Stimulated activated naive CD8-positive, alpha-beta T cell treated with anti-CD3 and anti-CD28 coated beads, Interleukin-15, Interleukin-2, amounts not matched to agents 100 ng/mL and 50 ng/mL, for 24 hours (primary cell): ENCODE data around the gene GNB5.
"Not testable (repeated sequence)": the region's sequence is repeated elsewhere in the genome, so short reads cannot be mapped to it uniquely, and the experiment has no call there.

ENCODE experiments used
- H3K27ac Mint-ChIP-seq: one replicate; pipeline ENCODE4 v1.8.0; 2021; ENCODE audit warnings: mild to moderate bottlenecking, mixed read lengths
- H3K27me3 Mint-ChIP-seq: one replicate; pipeline ENCODE4 v1.8.0; 2021; ENCODE audit warnings: mixed read lengths
- H3K36me3 Mint-ChIP-seq: one replicate; pipeline ENCODE4 v1.8.0; 2021; ENCODE audit warnings: low read depth, mixed read lengths
- H3K4me1 Mint-ChIP-seq: one replicate; pipeline ENCODE4 v1.8.0; 2021; ENCODE audit warnings: low read depth, mixed read lengths
- H3K4me3 Mint-ChIP-seq: one replicate; pipeline ENCODE4 v1.8.0; 2021; ENCODE audit warnings: mild to moderate bottlenecking, mixed read lengths
- H3K9me3 Mint-ChIP-seq: one replicate; pipeline ENCODE4 v1.8.0; 2021; ENCODE audit warnings: mixed read lengths

Gene GNB5

DNA sequence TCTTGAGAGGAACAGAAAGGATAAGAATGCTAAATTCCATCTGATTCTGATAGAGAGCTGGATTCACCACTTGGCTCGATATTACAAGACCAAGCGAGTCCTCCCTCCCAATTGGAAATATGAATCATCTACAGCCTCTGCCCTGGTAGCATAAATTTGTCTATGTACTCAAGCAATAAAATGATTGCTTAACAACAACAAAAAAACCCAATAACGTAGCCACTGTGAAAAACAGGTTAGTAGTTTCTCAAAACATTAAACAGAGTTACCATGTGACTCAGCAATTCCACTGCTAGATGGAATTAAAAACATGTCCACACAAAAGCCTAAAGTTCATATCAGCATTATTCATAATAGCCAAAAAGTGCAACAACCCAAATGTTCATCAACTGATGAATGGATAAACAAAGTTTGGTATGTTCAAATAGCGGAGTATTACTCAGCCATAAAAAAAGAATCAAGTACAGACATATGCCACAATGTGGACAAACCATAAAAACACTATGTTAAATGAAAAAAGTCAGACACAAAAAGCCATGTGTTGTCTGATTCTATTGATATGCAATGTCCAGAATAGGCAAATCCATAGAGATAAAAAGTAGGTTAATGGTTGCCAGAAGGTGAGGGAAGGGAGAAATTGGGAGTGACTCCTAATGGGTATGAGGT is 95.5 kb downstream of the GNB5 start:
- no peak overlapping the region for H3K27ac Mint-ChIP-seq
- no peaks in the 10 kb centered on the region for H3K27me3 Mint-ChIP-seq
- H3K36me3 Mint-ChIP-seq: no peaks in the 10 kb centered on the region
- H3K4me1 Mint-ChIP-seq: no peaks in the 10 kb centered on the region
- H3K9me3 Mint-ChIP-seq: no peaks in the 10 kb centered on the region
- no peak overlapping the region for H3K4me3 Mint-ChIP-seq

DNA sequence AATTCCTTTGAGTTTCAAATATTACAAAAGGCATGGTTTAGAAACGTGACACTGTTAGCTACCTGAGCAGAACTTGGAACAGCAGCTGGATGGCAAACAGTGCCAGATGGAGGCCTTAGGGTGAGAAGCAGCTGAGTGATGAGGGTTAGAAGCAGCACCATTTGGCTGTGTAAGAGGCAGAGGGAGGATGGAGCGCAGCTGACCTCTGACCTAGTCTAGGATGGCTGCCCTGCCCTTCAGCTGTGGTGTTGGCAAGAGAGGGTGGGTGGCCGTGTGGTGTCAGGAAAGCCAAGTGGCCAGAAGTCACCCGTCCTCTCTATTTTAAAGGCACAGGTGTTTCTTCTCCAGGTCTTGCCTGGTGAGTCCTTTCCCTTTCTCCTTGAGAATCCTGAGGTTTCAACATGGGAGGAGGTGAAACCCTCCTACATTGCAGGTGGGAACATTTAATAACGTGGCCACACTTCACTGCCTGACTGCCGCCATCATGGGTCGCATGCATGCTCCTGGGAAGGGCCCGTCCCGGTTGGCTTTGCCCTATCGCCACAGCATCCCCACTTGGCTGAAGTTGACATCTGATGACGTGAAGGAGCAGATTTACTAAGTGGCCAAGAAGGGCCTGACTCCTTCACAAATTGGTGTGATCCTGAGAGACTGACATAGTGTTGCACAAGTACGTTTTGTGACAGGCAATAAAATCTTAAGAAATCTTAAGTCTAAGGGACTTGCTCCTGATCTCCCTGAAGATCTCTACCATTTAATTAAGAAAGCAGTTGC is 96.2 kb downstream of the GNB5 start:
- Mint-ChIP-seq H3K27ac (no peak overlapping the region), H3K4me1 (no peaks in the 10 kb centered on the region), H3K36me3 (peaks cover 3% of the 10 kb centered on the region), H3K9me3 (peaks cover 4% of the 10 kb centered on the region), H3K27me3 (no peaks in the 10 kb centered on the region), H3K4me3 (no peak overlapping the region)

DNA sequence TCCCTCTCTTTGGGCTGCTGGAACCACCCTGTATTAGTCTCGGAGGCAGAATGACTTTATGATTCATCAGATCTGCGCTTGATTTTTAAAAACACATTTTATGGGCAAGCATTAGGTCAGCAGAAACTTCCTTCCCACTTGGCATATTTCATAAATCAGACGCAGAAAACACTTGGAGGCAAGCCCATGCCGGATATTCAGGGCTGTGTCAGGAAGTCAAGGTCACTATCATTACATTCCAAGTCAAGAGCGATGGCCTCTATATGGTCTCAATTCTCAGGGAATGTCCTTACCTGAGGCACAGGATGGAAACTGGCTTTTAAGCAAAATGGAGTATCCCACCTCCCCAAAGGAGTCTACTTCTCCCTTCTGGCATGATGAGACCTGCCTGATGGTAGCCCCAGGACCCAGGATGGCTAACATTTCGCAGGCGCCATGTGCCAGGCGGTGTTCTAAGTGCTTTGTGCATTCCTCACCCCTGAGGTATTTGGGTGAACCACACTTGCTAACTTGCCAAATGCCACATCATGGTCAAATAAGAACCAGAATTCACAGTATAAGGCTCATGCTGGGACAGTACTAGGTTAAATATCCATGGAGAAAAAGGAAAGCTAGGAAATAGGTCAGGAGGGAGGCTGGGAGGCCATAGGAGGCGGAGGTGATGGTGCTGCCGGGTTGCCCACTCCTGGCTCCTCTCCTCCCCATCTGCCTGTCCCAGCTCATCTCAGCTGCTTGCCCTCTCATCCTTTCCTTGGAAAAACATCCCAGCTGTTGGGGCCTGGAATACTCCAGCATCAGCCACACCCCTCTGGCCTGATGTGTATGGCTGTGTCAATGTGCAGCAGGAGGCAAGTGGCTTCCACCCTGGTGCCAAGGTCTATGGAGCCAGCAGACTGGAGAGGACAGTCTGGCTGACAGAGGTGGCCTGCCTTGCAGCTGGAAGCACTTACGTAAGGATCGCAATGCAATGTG is 97.4 kb downstream of the GNB5 start:
- Mint-ChIP-seq H3K27me3 (no peaks in the 10 kb centered on the region), H3K4me3 (no peak overlapping the region)

DNA sequence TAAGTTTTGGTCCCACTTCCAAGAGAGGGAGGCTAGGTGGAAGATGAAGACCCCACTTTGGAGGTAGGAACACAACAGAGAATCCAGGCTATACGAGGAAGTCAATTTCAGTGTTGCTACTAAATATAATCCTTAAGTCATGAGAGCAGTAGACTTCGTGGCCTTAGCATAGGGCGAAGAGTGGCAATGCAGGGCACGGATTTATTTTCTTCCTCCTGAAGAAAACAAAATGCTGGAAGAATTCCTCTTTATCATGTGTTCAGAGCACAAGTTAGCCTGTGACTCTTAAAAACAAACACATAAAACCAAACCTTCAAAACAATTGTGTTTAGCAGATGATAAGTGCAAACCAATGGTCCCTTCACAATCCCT is 98.0 kb downstream of the GNB5 start:
- Mint-ChIP-seq H3K4me3 (no peak overlapping the region), H3K27ac (no peak overlapping the region), H3K4me1 (no peaks in the 10 kb centered on the region), H3K27me3 (no peaks in the 10 kb centered on the region), H3K9me3 (peaks cover 8% of the 10 kb centered on the region), H3K36me3 (peaks cover 9% of the 10 kb centered on the region)

More for the DNA sequence above, 97.4 kb downstream of the GNB5 start:
- H3K4me1 Mint-ChIP-seq: no peaks in the 10 kb centered on the region
- peaks cover 9% of the 10 kb centered on the region for H3K36me3 Mint-ChIP-seq
- peaks cover 8% of the 10 kb centered on the region for H3K9me3 Mint-ChIP-seq
- H3K27ac Mint-ChIP-seq: no peak overlapping the region

DNA sequence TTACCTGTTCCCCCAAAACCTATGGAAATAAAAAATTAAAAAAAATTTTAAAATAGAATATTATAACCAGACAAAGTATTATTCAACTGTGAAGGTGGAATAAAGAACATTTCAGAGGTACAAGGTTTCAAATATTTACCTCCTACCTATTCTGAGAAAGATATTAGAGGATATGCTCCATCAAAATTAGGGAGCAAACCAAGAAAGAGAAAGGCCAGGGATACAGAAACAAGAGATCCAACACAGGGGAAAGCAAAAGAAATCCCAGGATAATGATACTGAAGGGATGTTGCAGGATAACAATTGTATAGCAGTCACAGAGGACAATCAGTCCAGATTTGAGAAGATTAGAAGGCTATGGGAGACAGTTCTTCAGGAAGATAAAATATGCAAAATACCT is 101.0 kb downstream of the GNB5 start:
- peaks cover 8% of the 10 kb centered on the region for H3K9me3 Mint-ChIP-seq
- H3K4me3 Mint-ChIP-seq: no peak overlapping the region
- no peak overlapping the region for H3K27ac Mint-ChIP-seq
- no peaks in the 10 kb centered on the region for H3K4me1 Mint-ChIP-seq
- H3K36me3 Mint-ChIP-seq: peaks cover 9% of the 10 kb centered on the region
- no peaks in the 10 kb centered on the region for H3K27me3 Mint-ChIP-seq

DNA sequence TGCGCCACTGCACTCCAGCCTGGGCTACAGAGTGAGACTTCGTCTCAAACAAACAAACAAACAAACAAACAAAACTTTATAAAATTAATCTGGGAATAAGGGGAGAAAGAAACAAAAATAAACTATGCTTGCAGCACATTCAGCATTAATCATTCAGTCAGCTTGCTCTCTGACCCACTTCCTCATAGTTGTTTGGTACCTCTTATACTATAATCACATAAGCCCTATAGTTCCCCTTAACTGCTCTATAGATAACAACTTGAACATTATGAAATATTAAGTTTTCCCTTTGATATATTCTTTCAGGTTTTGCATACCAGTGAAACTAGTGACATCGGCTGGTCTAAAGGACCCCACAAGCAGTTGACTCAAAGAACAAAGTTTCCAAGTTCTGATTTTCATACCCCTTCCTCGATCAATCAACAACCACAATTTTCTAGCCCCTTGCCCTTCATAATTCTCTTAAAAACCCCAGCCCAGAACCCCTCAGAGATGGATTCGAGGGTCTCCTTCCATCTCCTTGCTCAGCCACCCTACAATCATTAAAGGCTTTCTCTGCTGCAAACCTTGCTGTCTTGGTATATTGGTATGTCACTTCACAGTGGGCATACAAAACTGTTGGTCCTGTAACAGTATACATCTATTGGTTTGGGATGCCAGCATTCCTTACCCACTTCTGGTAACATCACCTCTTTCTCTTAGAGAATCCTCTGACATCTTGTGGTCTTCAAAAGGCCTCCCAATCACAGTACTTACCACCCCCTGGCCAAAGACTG is 105.0 kb downstream of the GNB5 start:
- Mint-ChIP-seq H3K4me3 (no peak overlapping the region), H3K4me1 (peaks cover 14% of the 10 kb centered on the region), H3K27me3 (no peaks in the 10 kb centered on the region), H3K27ac (no peak overlapping the region), H3K36me3 (peaks cover 9% of the 10 kb centered on the region), H3K9me3 (peaks cover 8% of the 10 kb centered on the region)

DNA sequence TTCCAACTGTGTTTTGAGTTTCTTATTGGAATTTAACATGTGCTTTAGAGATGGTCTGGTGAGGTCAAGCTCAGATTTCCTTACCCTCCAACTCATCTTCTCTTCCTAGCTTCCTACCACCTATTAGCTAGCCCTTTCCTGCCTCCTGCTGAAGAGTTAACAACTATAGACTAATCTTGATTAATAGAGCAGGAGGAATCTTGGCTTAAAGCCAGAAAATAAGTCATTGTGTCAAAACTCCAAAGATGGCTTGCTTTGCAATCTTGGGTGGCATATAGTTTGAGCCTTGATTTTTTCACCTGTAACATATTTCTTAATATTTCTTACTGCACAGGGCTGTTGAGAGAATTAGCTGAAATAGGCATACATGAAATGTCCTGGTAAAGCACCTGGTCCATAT is 105.9 kb downstream of the GNB5 start:
- no peak overlapping the region for H3K4me3 Mint-ChIP-seq
- H3K4me1 Mint-ChIP-seq: peaks cover 14% of the 10 kb centered on the region
- peaks cover 8% of the 10 kb centered on the region for H3K36me3 Mint-ChIP-seq
- peaks cover 7% of the 10 kb centered on the region for H3K9me3 Mint-ChIP-seq
- no peak overlapping the region for H3K27ac Mint-ChIP-seq
- H3K27me3 Mint-ChIP-seq: no peaks in the 10 kb centered on the region

DNA sequence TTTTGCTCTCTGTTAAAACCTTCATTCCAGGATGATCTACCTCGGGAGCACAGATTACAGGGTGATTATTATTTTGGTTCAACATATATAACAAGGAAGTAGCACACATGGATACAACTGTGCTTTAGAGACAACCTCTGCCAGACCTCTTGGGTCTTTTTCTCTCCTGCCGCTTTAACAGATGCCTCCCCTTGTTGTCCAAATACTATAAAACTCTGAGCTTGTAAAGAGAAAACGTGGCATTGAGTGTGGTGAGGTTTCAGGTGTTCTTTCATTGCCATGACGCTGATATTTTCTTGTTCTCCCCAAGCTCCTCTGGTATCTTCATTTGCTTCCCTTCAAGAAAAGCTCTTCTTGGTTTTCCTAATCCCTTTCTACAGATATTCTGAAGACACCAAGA is 107.6 kb downstream of the GNB5 start:
- Mint-ChIP-seq H3K9me3 (no peaks in the 10 kb centered on the region), H3K27ac (no peak overlapping the region), H3K4me1 (peaks cover 19% of the 10 kb centered on the region), H3K36me3 (no peaks in the 10 kb centered on the region), H3K4me3 (no peak overlapping the region), H3K27me3 (no peaks in the 10 kb centered on the region)

DNA sequence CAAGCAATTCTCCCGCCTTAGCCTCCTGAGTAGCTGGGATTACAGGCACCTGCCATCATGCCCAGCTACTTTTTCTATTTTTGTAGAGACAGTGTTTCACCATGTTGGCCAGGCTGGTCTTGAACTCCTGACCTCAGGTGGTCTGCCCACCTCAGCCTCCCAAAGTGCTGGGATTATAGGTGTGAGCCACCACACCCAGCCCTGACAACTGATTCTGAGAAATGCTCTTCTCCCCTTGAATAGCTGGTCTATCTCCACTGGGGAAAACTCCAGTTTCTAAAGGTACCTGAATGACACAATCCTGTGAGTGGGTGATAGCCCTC is 108.2 kb downstream of the GNB5 start:
- peaks cover 20% of the 10 kb centered on the region for H3K4me1 Mint-ChIP-seq
- not testable (repeated sequence) for H3K27me3 Mint-ChIP-seq, H3K4me3 Mint-ChIP-seq, H3K9me3 Mint-ChIP-seq, H3K36me3 Mint-ChIP-seq, H3K27ac Mint-ChIP-seq

DNA sequence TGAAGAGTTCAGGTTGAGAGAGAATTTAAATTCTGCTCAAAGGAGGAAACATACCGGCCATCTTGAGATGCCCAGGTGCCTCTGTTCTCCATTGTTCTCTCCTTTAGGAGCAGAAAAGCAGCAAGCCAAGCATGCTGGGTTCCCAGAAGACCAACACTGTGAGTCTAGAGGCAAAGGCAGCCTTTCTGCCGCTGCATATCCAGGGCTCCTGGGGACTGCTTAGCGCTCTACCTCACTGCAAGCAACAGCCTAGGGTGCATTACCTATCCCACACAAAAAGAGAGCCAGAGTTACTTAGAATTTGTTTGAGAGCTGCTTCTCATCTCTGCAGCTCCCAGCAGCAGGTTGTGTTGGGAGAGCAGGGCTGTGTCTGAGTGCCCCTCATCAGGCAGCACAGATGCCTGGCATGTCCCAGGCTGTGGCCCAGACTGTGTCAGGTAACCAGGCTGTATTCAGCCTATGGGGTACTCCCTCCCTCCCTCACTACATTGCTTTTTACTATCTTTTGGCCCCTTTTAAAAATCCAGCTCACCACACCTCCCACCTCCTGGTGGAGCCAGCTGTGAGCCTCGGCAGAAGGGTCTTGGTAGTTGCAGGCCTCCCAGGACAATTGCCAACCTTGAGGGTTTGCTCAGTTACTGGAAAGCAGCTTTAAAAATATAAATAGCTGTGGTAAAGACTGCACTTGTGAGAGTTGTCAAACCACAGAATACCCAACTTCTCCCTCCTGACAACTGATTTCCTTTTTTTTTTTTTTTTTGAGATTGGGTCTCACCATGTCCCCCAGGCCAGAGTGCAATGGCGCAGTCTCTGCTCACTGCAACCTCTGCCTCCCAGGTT is 108.8 kb downstream of the GNB5 start:
- Mint-ChIP-seq H3K27ac (no peak overlapping the region), H3K4me1 (peaks cover 20% of the 10 kb centered on the region), H3K4me3 (no peak overlapping the region), H3K27me3 (no peaks in the 10 kb centered on the region), H3K36me3 (no peaks in the 10 kb centered on the region), H3K9me3 (no peaks in the 10 kb centered on the region)

DNA sequence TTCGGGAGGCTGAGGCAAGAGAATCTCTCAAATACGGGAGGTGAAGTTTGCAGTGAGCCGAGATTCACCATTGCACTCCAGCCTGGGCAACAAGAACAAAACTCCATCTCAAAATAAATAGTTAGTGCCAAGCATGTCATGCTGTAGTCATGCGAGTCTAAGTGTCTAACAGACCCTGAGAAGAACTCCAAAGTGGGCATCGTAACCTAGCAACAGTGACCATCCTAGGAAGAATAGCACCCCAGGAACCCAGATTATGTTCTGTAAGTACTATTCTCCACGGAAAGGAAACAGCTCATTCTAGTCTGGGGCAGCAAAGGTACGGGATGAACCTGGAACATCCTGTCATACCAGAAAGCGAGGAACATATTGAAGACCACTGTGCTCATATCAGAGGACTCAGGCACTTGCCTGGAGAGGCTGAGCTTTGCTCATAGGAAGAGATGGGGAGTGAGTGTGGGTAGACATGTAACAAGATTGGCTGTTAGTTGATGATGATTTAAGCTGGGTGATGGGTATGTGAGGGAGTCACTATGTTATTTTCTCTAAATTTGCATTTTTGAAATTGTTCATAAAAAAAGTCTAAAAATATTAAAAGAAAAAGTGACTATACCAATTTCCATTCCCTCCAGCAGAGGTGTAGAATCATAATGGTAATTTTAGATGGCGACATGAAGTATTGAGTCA is 110.3 kb downstream of the GNB5 start:
- no peak overlapping the region for H3K4me3 Mint-ChIP-seq
- H3K36me3 Mint-ChIP-seq: no peaks in the 10 kb centered on the region
- no peak overlapping the region for H3K27ac Mint-ChIP-seq
- no peaks in the 10 kb centered on the region for H3K9me3 Mint-ChIP-seq
- H3K4me1 Mint-ChIP-seq: peaks cover 20% of the 10 kb centered on the region
- H3K27me3 Mint-ChIP-seq: no peaks in the 10 kb centered on the region

DNA sequence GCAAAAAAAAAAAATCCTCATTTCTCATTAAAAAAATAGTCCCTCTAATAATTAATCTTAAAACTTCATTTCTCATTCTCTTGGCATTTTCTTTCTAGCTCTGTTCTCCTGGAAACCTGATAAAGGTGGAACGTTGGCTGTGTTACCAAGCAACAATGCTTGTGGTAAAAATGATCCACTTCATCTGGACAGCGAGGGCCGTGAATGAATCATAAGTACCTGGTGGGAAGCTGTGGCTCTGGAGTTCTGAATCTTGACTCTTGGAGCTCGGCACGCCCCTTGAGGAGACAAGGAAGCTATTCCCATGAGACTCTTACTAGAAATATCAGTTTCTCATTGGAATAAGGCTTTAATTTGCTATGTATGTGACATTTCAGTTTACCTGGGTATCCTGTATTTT is 111.2 kb downstream of the GNB5 start:
- Mint-ChIP-seq H3K27ac (no peak overlapping the region), H3K36me3 (no peaks in the 10 kb centered on the region), H3K4me3 (no peak overlapping the region), H3K4me1 (peaks cover 20% of the 10 kb centered on the region), H3K9me3 (no peaks in the 10 kb centered on the region), H3K27me3 (no peaks in the 10 kb centered on the region)

DNA sequence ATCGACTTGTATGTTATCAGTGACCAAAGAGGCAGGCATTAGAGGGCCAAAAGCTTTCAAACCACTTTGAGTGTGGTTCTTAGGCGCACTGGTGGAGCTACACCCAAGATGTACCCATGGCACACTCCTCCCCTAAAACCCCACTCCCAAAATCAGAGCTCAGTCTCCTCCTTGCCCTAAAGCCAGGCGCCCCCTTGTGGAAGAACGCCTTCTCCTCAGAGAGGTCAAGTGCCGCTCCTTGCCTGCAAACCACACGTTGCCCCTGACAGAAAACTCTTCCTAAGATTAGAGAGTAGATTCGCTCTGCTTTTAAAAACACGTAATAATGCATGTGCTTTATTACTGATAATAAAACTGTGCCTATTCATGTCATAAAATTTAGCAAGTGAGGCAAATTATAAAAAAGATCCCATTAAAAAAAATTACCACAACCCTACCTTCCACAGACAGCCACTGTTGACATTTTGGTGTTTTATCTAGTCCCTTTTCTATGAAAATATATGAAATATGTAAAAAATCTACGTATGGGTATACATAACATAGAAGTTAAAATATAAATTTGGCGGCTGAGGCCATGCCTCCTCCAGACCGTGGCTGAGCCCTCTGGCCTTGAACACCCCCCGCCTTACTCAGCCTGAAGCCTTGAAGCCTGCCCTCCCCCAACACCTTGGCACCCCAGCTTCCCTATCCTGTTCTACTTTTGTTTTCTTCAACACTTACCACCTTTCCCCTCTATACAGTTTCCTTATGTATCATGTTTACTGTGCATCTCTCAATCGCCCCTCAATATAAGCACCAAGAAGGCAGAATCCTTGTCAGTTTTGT is 112.1 kb downstream of the GNB5 start:
- Mint-ChIP-seq H3K27ac (no peak overlapping the region), H3K9me3 (no peaks in the 10 kb centered on the region), H3K36me3 (no peaks in the 10 kb centered on the region), H3K4me1 (peaks cover 20% of the 10 kb centered on the region), H3K4me3 (no peak overlapping the region), H3K27me3 (no peaks in the 10 kb centered on the region)
